Activated naive CD4-positive, alpha-beta T cell treated with anti-CD3 and anti-CD28 coated beads, Interleukin-2, amount 50 U/mL, for 72 hours (primary cell): ENCODE measurements around the gene SUFU. TPM values are rescaled to one million over a fixed set of nuclear protein-coding genes. Genes with fewer than 3 reads are reported as not detected.
"Not testable (repeated sequence)": the region's sequence is repeated elsewhere in the genome, so short reads cannot be mapped to it uniquely, and the experiment has no call there.

Experiments
- ATAC-seq, 2 donors: fragments of 150-1000 bp; cut with Tn5 transposase; 2 replicates each; pipeline ENCODE4 v1.10.0; 2021; ENCODE audit warnings: mild to moderate bottlenecking in 2 of 2, moderate library complexity in 2 of 2
- DNase-seq, 2 donors: peaks; one replicate each; pipeline ENCODE4 v3.0.0; 2021 to 2022; ENCODE audit warnings: low spot score in 2 of 2
- H3K27ac Mint-ChIP-seq, 2 donors: one replicate each; pipeline ENCODE4 v1.8.0; 2022; ENCODE audit warnings: mild to moderate bottlenecking in 2 of 2, mixed read lengths in 2 of 2
- H3K36me3 Mint-ChIP-seq, 2 donors: one replicate each; pipeline ENCODE4 v1.8.0; 2022; ENCODE audit warnings: mixed read lengths in 2 of 2
- H3K9me3 Mint-ChIP-seq, 2 donors: one replicate each; pipeline ENCODE4 v1.8.0; 2022; ENCODE audit warnings: mixed read lengths in 2 of 2
- total RNA-seq, 2 donors: library from RNA; stranded (reverse); gene quantifications; one replicate each; pipeline ENCODE4 v1.2.3, GENCODE V29; 2022

Gene SUFU
- total RNA-seq, 2 donors from 2014 or later = 9.1 to 9.9 TPM

DNA sequence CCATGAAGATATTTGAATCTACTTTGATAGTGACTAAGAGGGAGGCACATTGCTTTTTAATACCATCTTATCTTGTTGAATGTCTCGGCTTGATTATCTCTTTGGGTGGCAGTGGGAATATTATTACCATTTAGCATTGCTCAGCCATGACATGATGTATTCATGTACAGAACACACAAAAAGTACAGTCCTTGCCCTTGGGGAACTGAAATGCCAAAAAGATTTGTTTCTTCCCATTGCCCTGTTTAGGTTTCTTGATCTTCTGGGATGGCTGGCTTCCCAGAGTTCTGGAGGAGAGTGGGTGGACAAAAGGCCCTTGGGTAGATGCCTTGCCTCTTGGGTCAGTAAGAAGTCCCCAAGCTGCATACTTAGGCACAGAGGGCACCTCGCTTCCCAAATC lies 23.8 kb downstream of the SUFU start:
- DNase-seq = no peak
- Mint-ChIP-seq H3K36me3 (no peaks in the 10 kb centered on the region), H3K9me3 (no peaks in the 10 kb centered on the region), H3K27ac (peak overlapping the region in 1 of 2 donors; percentile 29)
- ATAC-seq = no peak

DNA sequence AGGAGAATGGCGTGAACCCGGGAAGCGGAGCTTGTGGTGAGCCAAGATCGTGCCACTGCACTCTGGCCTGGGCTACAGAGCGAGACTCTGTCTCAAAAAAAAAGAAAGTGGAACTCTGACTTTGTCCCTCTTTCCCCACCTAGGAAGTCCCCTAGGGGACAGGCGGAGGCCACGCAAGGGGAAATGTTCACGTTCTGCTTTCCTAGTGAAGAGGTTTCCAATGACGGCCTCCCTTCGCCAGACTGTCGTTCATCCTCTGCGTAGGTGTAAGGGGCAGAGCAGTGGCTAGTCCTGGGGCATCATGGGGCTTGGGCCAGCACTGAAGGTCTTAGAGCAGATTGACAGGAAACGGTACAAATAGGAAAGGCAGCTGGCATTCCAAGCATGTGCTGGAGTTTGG lies 30.6 kb downstream of the SUFU start:
- ATAC-seq = no peak
- Mint-ChIP-seq H3K9me3 (no peaks in the 10 kb centered on the region), H3K36me3 (no peaks in the 10 kb centered on the region), H3K27ac (no peak overlapping the region)
- DNase-seq = no peak

DNA sequence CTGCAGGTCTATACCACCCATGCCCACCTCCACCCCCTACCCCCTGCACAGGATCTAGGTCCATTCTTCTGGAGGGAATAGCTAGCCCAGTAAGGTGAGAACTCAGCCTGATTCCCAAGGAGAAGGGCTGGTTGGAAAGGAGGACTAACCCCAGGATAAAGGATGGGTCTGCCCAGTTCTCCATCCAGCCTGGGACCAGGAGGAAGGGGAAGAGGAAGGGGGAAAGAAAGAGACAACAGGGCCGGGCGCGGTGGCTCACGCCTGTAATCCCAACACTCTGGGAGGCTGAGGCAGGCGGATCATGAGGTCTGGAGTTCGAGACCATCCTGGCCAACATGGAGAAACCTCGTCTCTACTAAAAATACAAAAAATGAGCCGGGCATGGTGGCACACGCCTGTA lies 31.2 kb downstream of the SUFU start:
- not testable (repeated sequence) for ATAC-seq, H3K9me3 Mint-ChIP-seq, DNase-seq, H3K36me3 Mint-ChIP-seq, H3K27ac Mint-ChIP-seq

DNA sequence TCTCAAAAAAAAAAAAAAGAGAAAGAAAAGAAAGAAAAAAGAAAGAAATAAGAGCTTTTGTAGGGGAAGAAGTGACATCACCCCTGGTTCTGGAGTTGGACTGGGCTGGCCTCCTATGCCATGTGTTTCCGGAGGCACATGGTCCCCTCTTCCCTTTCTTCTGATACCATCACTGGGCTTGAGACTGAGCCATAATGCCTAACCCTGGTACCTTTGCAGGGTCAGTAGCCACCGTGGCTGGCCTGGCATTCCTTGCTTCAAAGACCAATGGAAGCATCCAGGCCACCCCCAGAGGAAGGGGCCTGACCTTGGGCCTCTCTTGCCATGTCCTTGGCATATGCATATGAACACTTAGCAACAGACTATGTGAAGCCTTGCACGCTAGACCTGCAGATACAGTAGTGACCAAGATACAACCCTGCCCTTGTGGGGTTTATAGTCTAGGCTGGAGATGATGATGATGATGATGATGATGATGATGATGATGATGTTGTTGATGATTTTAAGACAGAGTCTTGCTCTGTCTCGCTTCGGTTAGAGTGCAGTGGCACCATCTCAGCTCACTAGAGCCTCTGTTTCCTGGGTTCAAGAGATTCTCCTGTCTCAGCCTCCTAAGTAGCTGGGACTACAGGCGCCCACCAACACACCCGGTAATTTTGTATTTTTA lies 31.8 kb downstream of the SUFU start:
- no peak for ATAC-seq
- Mint-ChIP-seq H3K27ac (no peak overlapping the region), H3K36me3 (no peaks in the 10 kb centered on the region), H3K9me3 (no peaks in the 10 kb centered on the region)
- DNase-seq = no peak

DNA sequence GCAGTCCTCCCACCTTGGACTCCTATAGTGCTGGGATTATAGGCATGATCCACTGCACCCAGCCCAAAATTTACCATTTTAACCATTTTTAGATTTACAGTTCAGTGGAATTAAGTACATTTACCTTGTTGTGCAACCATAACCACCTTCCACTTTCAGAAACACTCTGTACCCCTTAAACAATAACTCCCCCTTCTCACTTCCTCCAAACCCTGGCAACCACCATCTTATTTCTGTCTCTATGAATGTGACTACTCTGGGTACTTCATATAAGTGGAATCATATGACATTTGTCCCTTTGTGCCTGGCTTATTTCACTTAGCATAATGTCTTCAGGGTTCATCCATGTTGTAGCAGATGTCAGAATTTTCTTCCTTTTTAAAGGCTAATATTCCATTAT lies 33.6 kb downstream of the SUFU start:
- ATAC-seq = no peak
- Mint-ChIP-seq H3K27ac (no peak overlapping the region), H3K9me3 (no peaks in the 10 kb centered on the region), H3K36me3 (no peaks in the 10 kb centered on the region)
- no peak for DNase-seq

DNA sequence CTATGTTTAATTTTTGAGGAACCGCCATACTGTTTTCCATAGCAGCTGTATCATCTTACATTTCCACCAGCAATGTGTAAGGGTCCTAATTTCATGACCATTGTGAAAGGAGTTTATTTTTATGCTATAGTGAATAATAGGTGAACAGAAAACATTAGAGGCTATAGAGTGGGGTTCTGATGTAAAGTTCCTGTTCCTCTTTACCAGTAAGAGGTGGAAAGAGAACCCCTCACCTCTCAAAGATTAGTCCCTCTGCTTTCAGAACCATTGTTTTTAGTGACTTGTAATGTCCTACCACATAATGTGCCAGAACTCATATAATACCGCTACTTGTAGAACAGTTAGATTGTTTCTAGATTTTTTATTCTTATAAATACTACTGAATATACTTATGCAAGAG lies 34.2 kb downstream of the SUFU start:
- Mint-ChIP-seq H3K36me3 (no peaks in the 10 kb centered on the region), H3K27ac (no peak overlapping the region), H3K9me3 (no peaks in the 10 kb centered on the region)
- no peak for DNase-seq
- ATAC-seq = no peak

DNA sequence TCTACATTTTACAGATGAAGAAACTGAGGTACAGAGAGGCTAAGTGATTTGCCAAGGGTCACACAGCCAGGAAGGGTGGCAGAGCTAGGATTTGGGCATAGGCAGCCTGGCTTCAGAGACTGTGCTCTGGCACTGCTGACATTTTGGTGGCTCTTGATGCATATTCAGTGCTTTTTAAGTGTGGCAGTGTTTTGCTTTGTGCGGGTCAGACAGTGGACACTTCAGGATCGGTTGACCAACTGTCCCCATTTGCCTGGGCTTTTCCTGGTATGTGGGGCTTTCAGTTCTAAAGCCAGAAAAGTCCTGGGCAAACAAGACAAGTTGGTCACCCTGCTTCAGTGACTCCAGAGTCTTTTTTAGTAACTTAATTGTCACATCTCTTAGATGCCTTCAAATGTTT lies 35.0 kb downstream of the SUFU start:
- Mint-ChIP-seq H3K27ac (no peak overlapping the region), H3K36me3 (no peaks in the 10 kb centered on the region), H3K9me3 (no peaks in the 10 kb centered on the region)
- ATAC-seq (no peak), DNase-seq (no peak)

DNA sequence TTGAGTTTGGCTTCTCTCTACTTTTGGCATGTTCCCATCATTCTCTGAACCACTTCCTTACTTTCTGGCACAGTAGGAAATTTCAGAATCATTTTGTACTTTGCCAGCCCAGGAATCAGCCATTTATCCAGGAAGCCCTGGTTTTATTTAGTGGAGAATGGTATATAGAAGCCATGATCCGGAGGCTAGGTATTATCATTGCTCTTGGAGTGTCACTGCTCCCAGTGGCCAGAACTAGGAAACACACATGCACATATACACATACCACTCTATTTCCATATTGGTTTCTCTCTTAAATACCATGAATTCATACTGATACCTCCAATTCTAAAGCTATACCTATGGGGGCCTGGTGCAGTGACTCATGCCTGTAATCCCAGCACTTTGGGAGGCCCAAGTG lies 36.3 kb downstream of the SUFU start:
- DNase-seq (peak in 1 of 2 donors; percentile 8), ATAC-seq (peak; percentile 72 to 82)
- H3K9me3 Mint-ChIP-seq = no peaks in the 10 kb centered on the region
- H3K27ac Mint-ChIP-seq = no peak overlapping the region
- H3K36me3 Mint-ChIP-seq = no peaks in the 10 kb centered on the region

DNA sequence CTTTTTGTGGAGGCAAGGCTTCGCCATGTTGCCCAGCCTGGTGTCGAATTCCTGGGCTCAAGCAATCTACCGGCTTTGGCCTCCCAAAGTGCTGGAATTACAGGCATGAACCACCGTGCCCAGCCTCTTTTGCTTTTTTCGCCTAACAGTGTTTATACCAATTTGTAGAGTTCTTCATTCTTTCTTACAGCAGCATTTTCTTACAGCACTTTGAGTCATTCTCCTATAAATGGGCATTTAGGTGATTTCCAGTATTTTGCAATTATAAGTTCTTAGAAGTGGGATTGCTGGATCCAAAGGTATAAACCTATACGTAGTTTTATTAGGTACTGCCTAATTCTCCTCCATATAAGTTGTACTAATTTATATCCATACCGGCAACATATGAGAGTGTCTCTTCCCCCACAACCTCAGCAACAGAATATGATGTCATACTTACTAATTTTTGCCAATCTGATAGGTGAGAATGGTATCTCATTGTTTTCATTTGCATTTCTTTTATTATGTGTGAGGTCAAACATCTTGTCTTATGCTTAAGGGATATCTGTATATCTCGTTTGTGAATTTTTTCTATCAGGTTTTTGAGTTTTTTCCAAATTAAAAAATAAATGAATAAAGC lies 39.1 kb downstream of the SUFU start:
- DNase-seq (no peak), ATAC-seq (no peak)
- Mint-ChIP-seq H3K9me3 (no peaks in the 10 kb centered on the region), H3K27ac (no peak overlapping the region), H3K36me3 (no peaks in the 10 kb centered on the region)

DNA sequence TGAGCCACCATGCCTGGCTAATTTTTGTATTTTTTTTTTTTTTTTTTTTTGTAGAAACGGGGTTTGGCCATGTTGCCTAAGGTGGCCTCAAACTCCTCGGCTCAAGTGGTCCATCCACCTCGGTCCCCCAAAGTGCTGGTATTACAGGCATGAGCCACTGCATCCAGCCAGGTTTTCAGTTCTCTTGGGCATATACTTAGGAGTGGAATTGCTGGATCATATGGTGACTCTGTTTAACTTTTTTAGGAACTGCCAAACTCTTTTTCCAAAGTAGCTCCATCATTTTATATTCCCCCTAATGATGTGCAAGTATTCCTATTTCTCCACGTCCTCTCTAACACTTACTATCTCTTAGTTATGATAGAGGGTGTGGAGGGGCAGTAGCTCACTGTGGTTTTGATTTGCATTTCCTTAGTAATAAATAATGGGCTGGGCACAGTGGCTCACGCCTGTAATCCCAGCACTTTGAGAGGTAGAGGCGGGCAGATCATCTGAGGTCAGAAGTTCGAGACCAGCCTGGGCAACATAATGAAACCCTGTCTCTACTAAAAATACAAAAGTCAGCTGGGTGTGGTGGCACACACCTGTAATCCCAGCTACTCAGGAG lies 41.6 kb downstream of the SUFU start:
- no peak for ATAC-seq
- DNase-seq = no peak
- H3K9me3 Mint-ChIP-seq = no peaks in the 10 kb centered on the region
- no peaks in the 10 kb centered on the region for H3K36me3 Mint-ChIP-seq
- peak overlapping the region in 1 of 2 donors; percentile 57 for H3K27ac Mint-ChIP-seq

DNA sequence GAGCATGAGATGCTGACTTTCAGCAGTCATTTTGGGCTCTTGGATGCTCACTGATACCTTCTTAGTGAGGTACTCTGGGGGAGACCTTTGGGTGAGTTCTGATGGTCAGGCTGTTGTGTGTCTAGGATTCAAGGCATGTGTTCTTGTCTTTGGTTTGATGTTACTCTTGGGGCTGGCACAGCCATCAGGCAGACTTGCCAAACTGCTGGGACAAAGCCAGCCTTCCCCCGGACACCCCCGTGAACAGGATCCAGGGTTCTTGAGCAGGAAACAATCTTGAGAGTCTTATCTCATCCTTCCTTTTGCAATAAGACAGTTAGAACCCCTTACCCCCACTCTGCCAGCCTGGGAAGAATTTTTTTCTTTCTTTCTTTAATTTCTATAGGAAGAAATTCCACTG lies 42.2 kb downstream of the SUFU start:
- H3K9me3 Mint-ChIP-seq = no peaks in the 10 kb centered on the region
- H3K36me3 Mint-ChIP-seq = no peaks in the 10 kb centered on the region
- DNase-seq (no peak), ATAC-seq (no peak)
- H3K27ac Mint-ChIP-seq = peak overlapping the region in 1 of 2 donors; percentile 57

DNA sequence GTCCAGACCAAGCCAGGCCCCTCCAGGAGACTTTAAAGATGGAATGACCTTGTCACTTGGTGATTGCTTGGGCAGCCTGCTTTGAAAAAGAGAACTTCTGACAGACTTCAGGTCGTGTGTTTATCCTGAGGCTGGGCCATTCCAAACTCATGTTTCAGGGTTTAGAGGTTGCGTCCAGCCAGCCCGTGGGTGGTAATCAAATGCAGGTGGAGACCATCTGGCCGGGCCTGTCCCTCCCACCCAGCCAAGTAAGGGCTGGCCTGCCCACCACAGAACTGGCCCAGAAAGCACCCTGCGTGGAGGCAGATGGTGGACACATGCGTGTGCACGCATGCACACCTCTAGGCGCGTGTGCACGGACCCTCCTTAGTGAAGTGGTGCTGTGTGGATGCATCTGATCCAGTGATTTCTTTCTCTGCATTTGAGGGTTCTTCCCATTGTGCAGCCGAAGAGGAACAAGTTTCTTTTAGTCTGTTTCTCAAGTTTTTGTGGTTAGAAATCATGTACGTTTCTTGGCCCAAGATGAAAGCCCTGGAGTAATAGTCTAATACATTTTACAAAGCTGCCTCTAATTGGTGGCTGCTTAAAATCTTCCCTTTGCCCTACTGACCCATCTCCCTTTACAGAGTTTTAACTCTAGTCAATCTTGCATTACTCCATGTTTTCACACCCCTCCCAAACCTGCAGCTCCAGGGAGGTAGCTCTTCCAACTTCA lies 43.0 kb downstream of the SUFU start:
- DNase-seq (no peak), ATAC-seq (no peak)
- H3K36me3 Mint-ChIP-seq = no peaks in the 10 kb centered on the region
- peak overlapping the region in 1 of 2 donors; percentile 63 for H3K27ac Mint-ChIP-seq
- no peaks in the 10 kb centered on the region for H3K9me3 Mint-ChIP-seq

DNA sequence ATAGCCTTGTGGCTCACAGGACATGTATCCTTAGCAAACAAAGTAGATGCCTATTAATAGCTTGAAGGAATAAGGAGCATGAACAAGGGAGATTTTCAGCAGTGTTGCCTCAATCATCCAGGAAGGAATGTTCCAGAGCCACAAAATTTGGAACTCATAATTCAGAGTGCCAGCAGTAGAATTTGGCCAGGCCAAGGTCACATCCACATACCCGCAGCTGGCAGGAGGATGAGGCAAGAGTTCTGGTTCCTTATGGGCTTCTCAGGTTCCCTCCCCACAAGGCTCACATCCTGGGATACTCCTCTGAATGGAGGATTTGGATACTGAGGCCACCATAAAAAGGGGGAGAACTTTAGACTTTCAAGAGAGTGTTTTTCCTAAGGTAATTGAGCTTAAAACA lies 45.8 kb downstream of the SUFU start:
- no peaks in the 10 kb centered on the region for H3K36me3 Mint-ChIP-seq
- H3K27ac Mint-ChIP-seq = no peak overlapping the region
- H3K9me3 Mint-ChIP-seq = no peaks in the 10 kb centered on the region
- ATAC-seq (no peak), DNase-seq (no peak)

DNA sequence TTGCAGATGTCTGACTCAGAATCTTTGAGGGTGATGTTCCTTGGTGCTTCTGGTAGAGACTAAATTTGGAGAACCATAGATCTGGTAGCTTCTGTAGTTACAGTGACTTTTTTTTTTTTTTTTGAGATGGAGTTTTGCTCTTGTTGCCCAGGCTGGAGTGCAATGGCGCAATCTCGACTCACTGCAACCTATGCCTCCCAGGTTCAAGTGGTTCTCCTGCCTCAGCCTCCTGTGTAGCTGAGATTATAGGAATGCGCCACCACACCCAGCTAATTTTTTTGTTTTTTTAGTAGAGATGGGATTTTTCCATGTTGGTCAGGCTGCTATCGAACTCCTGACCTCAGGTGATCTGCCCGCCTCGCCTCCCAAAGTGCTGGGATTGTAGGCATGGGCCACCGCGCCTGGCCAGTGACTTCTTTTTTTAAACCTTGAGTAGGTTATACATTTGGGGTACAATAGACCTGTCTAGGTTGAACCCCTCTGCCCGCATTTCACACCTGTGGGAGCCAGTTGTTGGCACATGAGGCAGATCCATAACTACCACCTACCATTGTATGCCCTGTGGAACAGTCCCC lies 47.0 kb downstream of the SUFU start:
- H3K27ac Mint-ChIP-seq = no peak overlapping the region
- H3K9me3 Mint-ChIP-seq = no peaks in the 10 kb centered on the region
- no peaks in the 10 kb centered on the region for H3K36me3 Mint-ChIP-seq
- DNase-seq (no peak), ATAC-seq (no peak)

DNA sequence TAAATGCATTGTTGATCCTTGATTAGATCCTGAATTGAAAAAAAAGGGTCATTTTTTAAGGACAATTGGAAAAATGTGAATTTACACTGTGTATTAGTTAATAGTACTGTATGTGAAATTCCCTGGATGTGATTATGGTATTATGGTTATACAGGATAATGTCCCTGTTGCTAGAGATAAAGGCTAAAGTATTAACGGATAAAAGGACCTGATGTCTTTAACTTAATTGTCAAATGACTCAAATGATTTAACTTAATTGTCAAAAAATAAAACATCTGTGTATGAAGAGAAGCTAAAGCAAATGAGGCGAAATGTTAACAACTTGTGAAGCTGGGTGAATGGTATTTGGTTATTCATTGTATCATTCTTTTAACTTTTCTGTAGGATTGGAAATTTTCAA lies 48.8 kb downstream of the SUFU start:
- no peak for ATAC-seq
- no peak for DNase-seq
- H3K9me3 Mint-ChIP-seq = no peaks in the 10 kb centered on the region
- no peak overlapping the region for H3K27ac Mint-ChIP-seq
- no peaks in the 10 kb centered on the region for H3K36me3 Mint-ChIP-seq

DNA sequence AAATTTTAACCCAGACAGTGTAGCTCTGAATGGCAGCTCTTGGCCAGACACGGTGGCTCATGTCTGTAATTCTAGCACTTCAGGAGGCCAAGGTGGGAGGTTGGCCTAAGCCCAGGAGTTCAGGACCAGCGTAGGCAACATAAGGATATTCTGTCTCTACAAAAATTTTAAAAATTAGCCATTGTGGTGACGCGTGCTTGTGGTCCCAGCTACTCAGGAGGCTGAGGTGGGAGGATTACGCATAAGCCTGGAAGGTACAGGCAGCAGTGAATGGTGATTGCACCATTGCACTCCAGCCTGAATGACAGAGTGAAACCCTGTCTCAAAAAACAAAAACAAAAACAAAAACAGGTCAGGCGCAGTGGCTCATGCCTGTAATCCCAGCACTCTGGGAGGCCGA lies 50.0 kb downstream of the SUFU start:
- no peak overlapping the region for H3K27ac Mint-ChIP-seq
- ATAC-seq (no peak), DNase-seq (no peak)
- H3K36me3 Mint-ChIP-seq = no peaks in the 10 kb centered on the region
- no peaks in the 10 kb centered on the region for H3K9me3 Mint-ChIP-seq

DNA sequence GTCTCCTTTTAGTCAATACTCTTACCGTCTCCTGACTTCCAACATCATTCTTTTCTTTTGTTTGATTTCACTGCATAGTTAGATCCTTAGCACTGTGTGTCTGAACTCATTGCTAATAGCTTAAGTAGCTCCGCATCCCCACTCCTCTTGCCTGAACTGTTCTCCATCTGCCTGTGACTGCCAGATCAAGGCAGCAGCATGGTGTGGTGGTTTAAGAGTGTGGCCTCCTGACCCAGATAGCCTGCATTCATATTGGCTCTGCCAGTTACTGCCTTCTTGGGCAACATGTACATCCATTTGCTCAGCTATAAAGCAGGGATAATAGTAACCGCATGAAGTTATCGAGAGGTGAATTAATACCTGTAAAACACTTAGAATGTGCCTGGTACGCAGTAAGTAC lies 50.8 kb downstream of the SUFU start:
- no peaks in the 10 kb centered on the region for H3K36me3 Mint-ChIP-seq
- ATAC-seq (no peak), DNase-seq (no peak)
- peak overlapping the region in 1 of 2 donors; percentile 12 for H3K27ac Mint-ChIP-seq
- no peaks in the 10 kb centered on the region for H3K9me3 Mint-ChIP-seq
